B cell (primary cell): ENCODE results near the gene PRKCB. TPM values are rescaled to one million over a fixed set of nuclear protein-coding genes. Genes with fewer than 3 reads are reported as not detected.

Experiments
- ATAC-seq: fragments of 200-7000 bp; cut with Tn5 transposase; one replicate; pipeline ENCODE4 v1.10.0; 2021; ENCODE audit warnings: low read depth, mild to moderate bottlenecking, moderate number of reproducible peaks, moderate library complexity
- CTCF ChIA-PET: fragments of 350-600 bp; sonication (Branson Sonifier 250); formaldehyde crosslinking; loops from one replicate; lab custom pipeline; 2021; ENCODE audit warnings: antibody characterized with exemption, inconsistent platforms; lab: Charles Lee
- POLR2A ChIA-PET: fragments of 350-600 bp; sonication (Branson Sonifier 250); formaldehyde crosslinking; loops from one replicate; lab custom pipeline; 2021; ENCODE audit warnings: antibody characterized with exemption; lab: Charles Lee
- DNase-seq: peaks from one replicate; pipeline ENCODE4 v3.0.0; 2013
- H2AFZ ChIP-seq: 2 replicates; pipeline ENCODE4 v1.6.1; 2012; ENCODE audit warnings: mild to moderate bottlenecking, low read depth, low read length; ENCODE audit not compliant: insufficient read depth, poor library complexity, severe bottlenecking
- H3K27ac ChIP-seq, 2 donors: 1 replicate in 1 of 2; 2 replicates in 1 of 2; pipeline ENCODE4 v1.5.1; 2012 to 2013; ENCODE audit warnings: low read length in 2 of 2, mild to moderate bottlenecking in 2 of 2, moderate library complexity in 1 of 2
- H3K27me3 ChIP-seq, 4 experiments: fragments of 200-600 bp in 1 of 4; sonication (generic) in 1 of 4; replicated peaks in 1 of 4; 1 replicate in 2 of 4; 2 replicates in 2 of 4; pipeline versions ENCODE4 v1.6.1 to v1.7.0; 2013 to 2016; ENCODE audit warnings: low read length in 3 of 4, mild to moderate bottlenecking in 2 of 4, mixed read lengths in 1 of 4, moderate library complexity in 1 of 4; ENCODE audit not compliant: insufficient read depth in 4 of 4, control insufficient read depth in 3 of 4; ENCODE audit errors: control extremely low read depth in 1 of 4
- H3K36me3 ChIP-seq, 2 experiments: replicated peaks in 1 of 2; 1 replicate in 1 of 2; 2 replicates in 1 of 2; pipeline versions ENCODE4 v1.6.1 to v1.7.1; 2013; ENCODE audit warnings: low read length in 1 of 2; ENCODE audit not compliant: insufficient read depth in 2 of 2, control insufficient read depth in 1 of 2; ENCODE audit errors: control extremely low read depth in 1 of 2, extremely low read depth in 1 of 2
- H3K4me1 ChIP-seq, 2 donors: fragments of 200-600 bp in 1 of 2; sonication (generic) in 1 of 2; 1 replicate in 1 of 2; 2 replicates in 1 of 2; pipeline versions ENCODE4 v1.5.1 to v1.6.1; 2013 to 2017; ENCODE audit warnings: low read length in 2 of 2; ENCODE audit not compliant: control insufficient read depth in 2 of 2, insufficient read depth in 2 of 2
- H3K4me2 ChIP-seq: replicated peaks from 2 replicates; pipeline ENCODE3; 2012; ENCODE audit warnings: mild to moderate bottlenecking, low read depth, low read length; ENCODE audit not compliant: poor library complexity, severe bottlenecking
- H3K4me3 ChIP-seq, 5 experiments: fragments of 200-600 bp in 1 of 5; sonication (generic) in 1 of 5; 1 replicate in 3 of 5; 2 replicates in 2 of 5; pipeline versions ENCODE4 v1.5.1 to v1.7.0; 2011 to 2016; ENCODE audit warnings: low read length in 4 of 5, mild to moderate bottlenecking in 4 of 5, low read depth in 2 of 5, control low read depth in 1 of 5, moderate library complexity in 1 of 5; ENCODE audit not compliant: insufficient read depth in 1 of 5; ENCODE audit errors: control extremely low read depth in 1 of 5, extremely low read depth in 1 of 5
- H3K79me2 ChIP-seq: fragments of 200-600 bp; sonication (generic); one replicate; pipeline ENCODE4 v1.6.0; 2016; ENCODE audit warnings: low read length; ENCODE audit not compliant: control insufficient read depth, insufficient read depth
- H3K9ac ChIP-seq: fragments of 200-600 bp; sonication (generic); 2 replicates; pipeline ENCODE4 v1.6.1; 2017; ENCODE audit warnings: mild to moderate bottlenecking, low read length, moderate library complexity
- H3K9me3 ChIP-seq, 3 donors: one replicate each; pipeline versions ENCODE4 v1.6.1 to v1.7.1; 2013; ENCODE audit warnings: low read length in 2 of 3; ENCODE audit not compliant: control insufficient read depth in 2 of 3, insufficient read depth in 1 of 3; ENCODE audit errors: control extremely low read depth in 1 of 3
- H4K20me1 ChIP-seq: 2 replicates; pipeline ENCODE4 v1.6.0; 2012; ENCODE audit warnings: mild to moderate bottlenecking, low read length; ENCODE audit not compliant: insufficient read depth, control insufficient read depth, poor library complexity, severe bottlenecking
- H3K27ac Mint-ChIP-seq: one replicate; pipeline ENCODE4 v1.8.0; 2021; ENCODE audit warnings: mixed read lengths
- H3K27me3 Mint-ChIP-seq: one replicate; pipeline ENCODE4 v1.8.0; 2021; ENCODE audit warnings: mixed read lengths
- H3K4me1 Mint-ChIP-seq: one replicate; pipeline ENCODE4 v1.8.0; 2021; ENCODE audit warnings: mixed read lengths
- H3K4me3 Mint-ChIP-seq: one replicate; pipeline ENCODE4 v1.8.0; 2021; ENCODE audit warnings: mixed read lengths
- H3K9me3 Mint-ChIP-seq: one replicate; pipeline ENCODE4 v1.8.0; 2022; ENCODE audit warnings: mixed read lengths; ENCODE audit not compliant: insufficient read depth
- CTCF ChIP-seq: fragments of 200-600 bp; IDR thresholded peaks from one replicate; pipeline ENCODE4 v1.8.0; 2022; ENCODE audit warnings: antibody characterized with exemption, mild to moderate bottlenecking
- EZH2 ChIP-seq: IDR thresholded peaks from 2 replicates; pipeline ENCODE4 v1.6.1; 2012; ENCODE audit warnings: borderline replicate concordance, low read depth, mild to moderate bottlenecking, moderate library complexity, low read length; ENCODE audit not compliant: insufficient read depth, poor library complexity, severe bottlenecking
- WGBS: methylation state at CpG from one replicate; pipeline ENCODE4 v1.1.5; 2013; ENCODE audit warnings: missing lambda C conversion rate; ENCODE audit not compliant: insufficient coverage; 5-methylcytosine and 5-hydroxymethylcytosine counted together
- intact Hi-C: fragments of 100-400 bp; cut with micrococcal nuclease; formaldehyde crosslinking; loops from one replicate; pipeline ENCODE4 v1.10.0; 2022
- polyA plus RNA-seq: library from polyadenylated mRNA; depleted of rRNA; stranded (reverse); fragments of >200 nt; gene quantifications from 2 replicates; pipeline ENCODE4 v1.2.3, GENCODE V29; 2012
- total RNA-seq, 2 donors: library from RNA; stranded (reverse); fragments of 120-200 nt in 1 of 2; gene quantifications; 1 replicate in 1 of 2; 2 replicates in 1 of 2; pipeline versions ENCODE4 v1.2.3 to v1.2.4, GENCODE V29; 2013 to 2022

The PRKCB gene
- total and polyA plus RNA-seq, 2 donors (not counting 1 experiment from before 2014, with no cell fraction given) = 106 to 373 TPM

DNA sequence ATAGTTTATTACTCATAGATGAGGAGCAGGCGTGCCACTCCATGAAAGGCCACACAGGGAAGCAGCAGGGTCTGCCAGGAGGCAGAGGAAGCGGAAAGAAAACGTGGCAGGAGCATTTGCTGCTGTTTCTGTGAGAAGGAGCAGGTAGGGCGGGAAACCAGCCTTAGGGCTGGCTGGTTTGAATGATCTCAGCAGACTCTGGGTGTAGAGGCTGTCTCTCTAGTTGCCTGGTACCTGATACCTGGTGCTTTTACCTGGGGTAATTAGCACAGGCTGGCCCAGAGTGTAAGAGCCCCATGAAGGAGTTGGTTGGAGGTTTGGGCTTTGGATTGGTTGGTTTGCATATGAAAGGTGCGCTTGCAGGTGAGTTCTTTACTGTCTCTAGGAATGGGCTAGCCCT is 215.3 kb downstream of the PRKCB start:
- H3K9me3 ChIP-seq = no peaks in the 10 kb centered on the region
- TF ChIP-seq CTCF (no peak), EZH2 (no peak)
- no peak overlapping the region for H3K4me3 ChIP-seq
- H4K20me1 ChIP-seq = peaks cover 94% of the 10 kb centered on the region
- H3K4me2 ChIP-seq = no peak overlapping the region
- Mint-ChIP-seq H3K27me3 (no peaks in the 10 kb centered on the region), H3K27ac (peak overlapping the region; percentile 48), H3K4me1 (peaks cover 25% of the 10 kb centered on the region), H3K9me3 (no peaks in the 10 kb centered on the region), H3K4me3 (no peak overlapping the region)
- no peak overlapping the region for H3K27ac ChIP-seq
- ATAC-seq = no peak
- H3K36me3 ChIP-seq = peaks cover 3 to 81% of the 10 kb centered on the region in 2 experiments
- intact Hi-C loops = no loop called here
- H3K9ac ChIP-seq = no peak overlapping the region
- ChIA-PET POLR2A (no interaction called here), CTCF (interaction anchor here (0.7 to 1.4 kb wide), 2 partner anchors 9 to 20 kb away, joined by 3 to 5 read pairs; no protein-coding TSS in a partner anchor)
- no peaks in the 10 kb centered on the region for H3K27me3 ChIP-seq
- no peak for DNase-seq
- no peaks in the 10 kb centered on the region for H3K4me1 ChIP-seq
- H2AFZ ChIP-seq = no peak overlapping the region
- H3K79me2 ChIP-seq = peaks cover 96% of the 10 kb centered on the region
- 95% methylated on average over 5 of the region's 5 CpGs for WGBS

DNA sequence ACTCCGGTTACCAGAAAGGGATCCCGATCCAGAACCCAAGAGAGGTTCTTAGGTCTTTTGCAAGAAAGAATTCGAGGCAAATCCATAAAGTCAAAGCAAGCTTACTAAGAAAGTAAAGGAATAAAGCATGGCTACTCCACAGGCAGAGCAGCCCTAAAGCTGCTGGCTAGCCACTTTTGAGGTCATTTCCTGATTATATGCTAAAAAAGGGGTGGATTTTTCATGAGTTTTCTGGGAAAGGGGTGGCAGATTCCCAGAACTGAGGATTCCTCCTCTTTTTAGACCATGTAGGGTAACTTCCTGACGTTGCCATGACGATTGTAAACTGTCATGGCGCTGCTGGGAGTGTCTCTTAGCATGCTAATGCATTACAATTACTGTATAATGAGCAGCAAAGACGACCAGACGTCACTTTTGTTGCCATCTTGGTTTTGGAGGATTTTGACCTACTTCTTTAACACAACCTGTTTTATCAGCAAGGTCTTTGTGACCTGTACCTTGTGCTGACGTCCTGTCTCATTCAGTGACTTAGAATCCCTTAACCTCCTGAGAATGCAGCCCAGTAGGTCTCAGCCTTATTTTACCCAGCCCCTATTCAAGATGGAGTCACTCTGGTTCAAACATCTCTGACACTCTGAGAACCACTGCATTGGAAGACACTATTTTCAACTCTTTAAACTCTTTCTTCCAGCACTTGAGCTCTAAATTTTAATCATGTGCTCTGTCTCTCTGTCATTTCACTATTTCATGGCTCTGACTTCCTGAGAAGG is 216.7 kb downstream of the PRKCB start:
- Histone ChIP-seq H3K4me2 (no peak overlapping the region), H3K4me3 (no peak overlapping the region), H3K36me3 (peaks cover 10 to 88% of the 10 kb centered on the region in 2 experiments), H3K27ac (no peak overlapping the region), H2AFZ (no peak overlapping the region), H3K27me3 (no peaks in the 10 kb centered on the region), H3K9ac (no peak overlapping the region), H4K20me1 (peaks cover 98% of the 10 kb centered on the region), H3K9me3 (no peaks in the 10 kb centered on the region), H3K4me1 (no peaks in the 10 kb centered on the region), H3K79me2 (peaks cover 97% of the 10 kb centered on the region)
- TF ChIP-seq EZH2 = no peak
- no peak for TF ChIP-seq CTCF
- peaks cover 26% of the 10 kb centered on the region for H3K4me1 Mint-ChIP-seq
- 96% methylated on average over 7 of the region's 9 CpGs for WGBS
- CTCF ChIA-PET = interaction anchor here (0.7 to 2.9 kb wide), 5 partner anchors 10 to 249 kb away, joined by 3 to 16 read pairs (median 3); no protein-coding TSS in a partner anchor
- no peaks in the 10 kb centered on the region for H3K9me3 Mint-ChIP-seq
- POLR2A ChIA-PET = no interaction called here
- H3K27me3 Mint-ChIP-seq = no peaks in the 10 kb centered on the region
- intact Hi-C loops = no loop called here
- no peak for DNase-seq
- H3K27ac Mint-ChIP-seq = no peak overlapping the region
- ATAC-seq = no peak
- H3K4me3 Mint-ChIP-seq = no peak overlapping the region
